HAP-1 (cell line): ENCODE measurements around the gene FOXJ3.
A peak's percentile ranks its signal among the peaks of the same experiment; 100 is the strongest.
"Not testable (repeated sequence)": the region's sequence is repeated elsewhere in the genome, so short reads cannot be mapped to it uniquely, and the experiment has no call there.

Experiments
- DNase-seq, 2 experiments: peaks; one replicate each; pipeline ENCODE4 v3.0.0-alpha.2; 2016 to 2020; ENCODE audit warnings: low spot score in 2 of 2
- H3K27me3 ChIP-seq: fragments of 250-450 bp; sonication (Bioruptor Pico); 2 replicates; pipeline ENCODE4 v1.5.1; 2020; ENCODE audit warnings: low read depth, mild to moderate bottlenecking, moderate library complexity
- H3K36me3 ChIP-seq: fragments of 250-450 bp; sonication (Bioruptor Pico); replicated peaks from 2 replicates; pipeline ENCODE4 v1.5.1; 2020; ENCODE audit warnings: mild to moderate bottlenecking
- H3K4me1 ChIP-seq: fragments of 250-450 bp; sonication (Bioruptor Pico); 2 replicates; pipeline ENCODE4 v1.5.1; 2020; ENCODE audit warnings: mild to moderate bottlenecking
- H3K4me3 ChIP-seq: fragments of 250-450 bp; sonication (Bioruptor Pico); 2 replicates; pipeline ENCODE4 v1.5.1; 2020; ENCODE audit warnings: mild to moderate bottlenecking, moderate library complexity
- H3K9me3 ChIP-seq: fragments of 250-450 bp; sonication (Bioruptor Pico); 2 replicates; pipeline ENCODE4 v1.5.1; 2020; ENCODE audit warnings: mild to moderate bottlenecking, moderate library complexity
- in situ Hi-C: fragments of 300-500 bp; cut with MboI; formaldehyde crosslinking; loops from 3 replicates; pipeline ENCODE4 v1.14.3; 2020; ENCODE audit warnings: low sequenced_read_pairs, inconsistent platforms, mixed read lengths

FOXJ3 gene

DNA sequence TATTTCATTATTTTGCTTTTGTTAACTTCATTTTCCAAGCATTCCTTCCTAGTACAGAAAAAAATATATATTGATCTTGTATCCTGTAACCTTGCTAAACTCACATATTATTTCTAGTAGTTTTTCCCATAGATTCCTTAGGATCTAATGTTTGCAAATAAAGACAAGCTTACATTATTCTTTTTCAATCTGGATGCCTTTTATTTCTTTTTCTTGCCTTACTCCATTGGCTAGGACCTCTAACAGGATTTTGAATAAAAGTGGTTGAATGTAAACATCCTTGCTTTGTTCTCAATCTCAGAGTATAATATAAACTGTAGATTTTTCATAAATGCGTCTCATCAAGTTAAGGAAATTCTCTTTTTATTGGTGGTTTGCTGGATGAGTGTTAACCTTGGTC is 96.0 kb downstream of the FOXJ3 start:
- in situ Hi-C loops: no loop called here
- no peaks in the 10 kb centered on the region for H3K27me3 ChIP-seq
- DNase-seq: no peak
- H3K36me3 ChIP-seq: no peaks in the 10 kb centered on the region
- no peaks in the 10 kb centered on the region for H3K4me1 ChIP-seq
- peaks cover 6% of the 10 kb centered on the region; the same call in 1 of the 2 replicates for H3K9me3 ChIP-seq
- no peak overlapping the region for H3K4me3 ChIP-seq

DNA sequence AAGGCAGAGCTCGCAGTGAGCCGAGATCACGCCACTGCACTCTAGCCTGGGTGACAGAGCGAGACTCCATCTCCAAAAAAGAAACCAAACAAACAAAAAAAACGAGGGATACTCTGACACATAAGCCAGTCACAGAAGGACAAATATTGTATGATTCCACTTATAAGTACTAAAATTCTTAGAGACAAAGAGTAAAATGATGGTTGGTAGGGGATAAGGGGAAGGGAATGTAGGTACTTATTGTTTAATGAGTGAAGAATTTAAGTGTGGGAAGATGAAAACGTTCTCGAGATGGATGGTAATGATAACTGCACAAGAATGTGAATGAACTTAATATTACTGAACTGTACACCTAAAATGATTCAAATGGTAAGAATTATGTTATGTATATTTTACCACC is 103.8 kb downstream of the FOXJ3 start:
- peaks cover 3% of the 10 kb centered on the region; the same call in 1 of the 2 replicates for H3K9me3 ChIP-seq
- H3K4me1 ChIP-seq: peaks cover 25% of the 10 kb centered on the region
- no peaks in the 10 kb centered on the region for H3K27me3 ChIP-seq
- no peak overlapping the region for H3K4me3 ChIP-seq
- no peak for DNase-seq
- H3K36me3 ChIP-seq: no peaks in the 10 kb centered on the region
- in situ Hi-C loops: no loop called here

DNA sequence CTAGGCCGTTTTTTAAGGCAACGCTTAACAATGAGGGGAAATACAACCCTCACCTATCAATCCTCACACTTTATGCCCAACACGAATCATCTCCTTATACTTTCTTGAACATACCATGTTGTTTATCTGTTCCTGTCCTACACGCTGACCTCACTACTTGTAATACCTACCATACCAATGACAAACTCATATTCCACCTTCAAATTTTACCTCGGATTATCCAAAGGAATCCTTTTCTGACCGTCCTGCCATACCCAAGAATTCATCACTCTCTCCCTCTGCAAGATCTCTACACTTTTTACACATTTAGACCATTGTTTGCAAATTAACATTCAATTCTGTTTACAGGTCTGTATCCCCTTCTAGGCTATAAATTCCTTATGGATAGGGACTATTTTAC is 106.1 kb downstream of the FOXJ3 start:
- in situ Hi-C loops: no loop called here
- DNase-seq: no peak

DNA sequence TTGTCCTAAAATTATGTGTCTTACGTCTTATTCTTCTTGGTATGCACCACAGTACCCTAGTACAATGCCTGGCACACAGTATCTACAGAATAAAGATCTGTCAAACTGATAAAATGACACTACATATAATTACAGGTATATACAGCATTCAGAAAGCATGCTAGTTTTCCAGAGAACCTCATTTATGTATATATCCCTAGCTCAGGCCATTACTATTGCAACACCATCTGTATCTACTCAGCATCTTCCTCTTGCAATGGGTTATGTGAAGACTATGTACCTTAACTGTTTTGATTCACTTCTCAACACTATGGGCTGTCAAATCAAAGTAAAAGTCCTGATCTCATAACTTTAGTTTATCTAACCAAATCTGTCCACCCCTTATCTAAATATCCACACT is 112.0 kb downstream of the FOXJ3 start:
- in situ Hi-C loops: no loop called here
- no peaks in the 10 kb centered on the region for H3K27me3 ChIP-seq
- H3K4me1 ChIP-seq: peaks cover 20% of the 10 kb centered on the region
- H3K9me3 ChIP-seq: no peaks in the 10 kb centered on the region
- peaks cover 6% of the 10 kb centered on the region for H3K36me3 ChIP-seq
- no peak for DNase-seq
- H3K4me3 ChIP-seq: no peak overlapping the region

More for the DNA sequence above, 106.1 kb downstream of the FOXJ3 start:
- Histone ChIP-seq H3K4me1 (peaks cover 33% of the 10 kb centered on the region), H3K4me3 (no peak overlapping the region), H3K36me3 (peaks cover under 1% of the 10 kb centered on the region; the same call in 1 of the 2 replicates), H3K27me3 (no peaks in the 10 kb centered on the region), H3K9me3 (no peaks in the 10 kb centered on the region)

DNA sequence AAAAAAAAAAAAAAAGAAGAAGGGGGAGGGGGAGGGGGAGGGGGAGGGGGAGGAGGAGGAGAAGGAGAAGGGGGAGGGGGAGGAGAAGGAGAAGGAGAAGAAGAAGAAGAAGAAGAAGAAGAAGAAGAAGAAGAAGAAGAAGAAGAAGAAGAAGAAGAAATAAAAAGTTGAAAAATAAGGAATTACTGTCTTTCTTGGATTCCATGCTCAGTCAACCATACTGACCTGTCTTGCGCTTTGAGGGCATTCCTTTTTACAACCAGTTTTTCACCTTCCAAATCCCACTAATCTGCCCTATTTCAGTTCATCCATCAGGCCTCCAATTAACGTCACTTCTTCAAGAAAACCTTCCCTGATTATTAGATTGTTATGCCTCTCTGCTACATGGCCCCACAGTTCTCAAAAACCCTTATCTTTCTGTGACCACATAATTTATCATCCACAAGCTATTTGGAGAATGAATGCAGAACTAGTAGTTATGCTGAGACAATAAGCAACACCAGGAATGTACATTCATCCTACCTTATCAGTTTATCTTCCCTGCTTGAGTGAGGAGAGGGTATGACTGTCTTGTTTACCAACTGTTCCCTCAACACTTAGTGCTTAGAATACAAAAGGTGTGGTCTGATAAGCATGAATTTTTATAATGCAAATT is 113.0 kb downstream of the FOXJ3 start:
- in situ Hi-C loops: no loop called here
- Histone ChIP-seq H3K27me3 (no peaks in the 10 kb centered on the region), H3K4me1 (peaks cover 15% of the 10 kb centered on the region), H3K36me3 (peaks cover 6% of the 10 kb centered on the region), H3K4me3 (no peak overlapping the region), H3K9me3 (no peaks in the 10 kb centered on the region)
- no peak for DNase-seq

DNA sequence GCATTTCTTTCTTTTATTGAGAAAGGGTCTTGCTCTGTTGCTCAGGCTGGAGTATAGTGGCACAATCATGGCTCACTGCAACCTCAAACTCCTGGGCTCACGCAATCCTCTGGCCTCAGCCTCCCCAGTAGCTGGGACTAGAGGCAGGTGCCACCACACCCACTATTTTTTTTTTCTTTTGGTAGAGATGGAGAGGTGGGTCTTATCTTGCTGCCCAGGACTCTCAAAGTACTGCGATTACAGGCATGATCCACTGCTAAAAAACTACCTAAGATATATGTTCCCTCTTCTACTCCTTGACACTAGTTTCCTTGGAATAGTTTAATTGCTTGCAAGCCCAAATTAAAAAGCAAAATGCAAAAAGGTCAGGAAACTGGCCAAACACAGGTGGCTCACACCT is 113.6 kb downstream of the FOXJ3 start:
- Histone ChIP-seq H3K4me3 (no peak overlapping the region), H3K27me3 (no peaks in the 10 kb centered on the region), H3K36me3 (peaks cover 6% of the 10 kb centered on the region), H3K9me3 (no peaks in the 10 kb centered on the region), H3K4me1 (peaks cover 9% of the 10 kb centered on the region)
- in situ Hi-C loops: no loop called here
- no peak for DNase-seq

DNA sequence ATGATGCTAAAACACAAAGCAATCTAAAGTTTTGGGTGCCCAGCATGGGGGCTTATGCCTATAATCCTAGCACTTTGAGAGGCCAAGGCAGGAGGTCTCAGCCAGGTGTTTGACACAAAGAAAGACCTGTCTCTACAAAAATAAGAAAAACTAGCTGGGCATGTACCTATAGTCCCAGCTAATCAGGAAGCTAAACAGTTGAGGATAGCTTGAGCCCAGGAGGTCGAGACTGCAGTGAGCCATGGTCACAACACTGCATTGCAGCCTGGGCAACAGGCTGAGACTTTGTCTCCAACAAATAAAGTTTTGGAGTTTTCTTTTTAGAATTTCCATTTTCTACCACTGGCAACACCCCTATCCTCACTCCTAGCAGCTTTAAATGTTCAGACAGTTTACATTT is 115.4 kb downstream of the FOXJ3 start:
- DNase-seq: no peak

DNA sequence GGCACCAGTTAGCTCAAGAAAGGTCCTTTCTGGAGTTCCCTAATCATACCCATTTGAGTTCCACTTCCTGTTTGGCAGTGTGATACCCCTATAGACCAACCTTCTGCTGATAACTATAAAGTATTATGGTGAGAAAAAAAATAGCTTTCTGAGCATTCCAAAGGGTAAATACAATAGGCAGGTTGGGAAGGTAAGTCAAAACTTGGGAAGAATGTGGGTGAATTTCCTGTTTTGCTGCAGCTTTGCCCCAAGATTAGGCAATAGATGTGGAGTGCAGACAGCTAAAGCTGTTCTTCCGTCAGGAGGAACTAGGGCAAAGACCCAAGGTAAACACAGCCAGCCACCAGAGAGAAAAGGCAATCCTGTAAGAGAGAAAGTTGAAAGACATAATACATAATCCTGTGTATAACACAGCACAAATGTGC is 120.6 kb downstream of the FOXJ3 start:
- in situ Hi-C loops: no loop called here
- peak; percentile 38 to 39 for DNase-seq
- H3K4me1 ChIP-seq: peaks cover 16% of the 10 kb centered on the region
- H3K36me3 ChIP-seq: no peaks in the 10 kb centered on the region
- no peak overlapping the region for H3K4me3 ChIP-seq
- H3K27me3 ChIP-seq: no peaks in the 10 kb centered on the region
- H3K9me3 ChIP-seq: no peaks in the 10 kb centered on the region

More for the DNA sequence above, 115.4 kb downstream of the FOXJ3 start:
- Histone ChIP-seq H3K9me3 (no peaks in the 10 kb centered on the region), H3K4me3 (no peak overlapping the region), H3K36me3 (peaks cover 6% of the 10 kb centered on the region), H3K4me1 (no peaks in the 10 kb centered on the region), H3K27me3 (no peaks in the 10 kb centered on the region)
- in situ Hi-C loops: no loop called here

DNA sequence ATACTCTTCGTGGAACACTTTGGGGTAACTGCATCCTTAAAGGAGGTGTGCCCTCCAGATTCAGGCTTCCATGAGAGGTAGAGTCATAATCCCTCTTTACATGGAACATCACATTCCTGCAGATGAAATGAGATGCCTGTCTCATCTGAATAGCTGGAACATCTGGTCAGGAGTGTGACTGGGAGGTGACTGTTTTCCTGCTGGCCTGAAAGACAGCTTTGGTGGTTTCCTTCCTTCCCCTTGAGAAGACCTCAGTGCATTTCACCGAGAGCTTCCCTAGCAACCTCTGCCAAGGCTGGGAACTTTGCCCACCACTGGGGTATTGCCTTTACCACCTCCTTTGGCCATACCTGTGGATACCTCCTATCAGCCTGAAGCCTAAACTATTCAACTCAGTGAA is 123.8 kb downstream of the FOXJ3 start:
- Histone ChIP-seq H3K4me3 (no peak overlapping the region), H3K36me3 (no peaks in the 10 kb centered on the region), H3K27me3 (no peaks in the 10 kb centered on the region), H3K9me3 (no peaks in the 10 kb centered on the region), H3K4me1 (peaks cover 25% of the 10 kb centered on the region)
- no peak for DNase-seq
- in situ Hi-C loops: no loop called here

DNA sequence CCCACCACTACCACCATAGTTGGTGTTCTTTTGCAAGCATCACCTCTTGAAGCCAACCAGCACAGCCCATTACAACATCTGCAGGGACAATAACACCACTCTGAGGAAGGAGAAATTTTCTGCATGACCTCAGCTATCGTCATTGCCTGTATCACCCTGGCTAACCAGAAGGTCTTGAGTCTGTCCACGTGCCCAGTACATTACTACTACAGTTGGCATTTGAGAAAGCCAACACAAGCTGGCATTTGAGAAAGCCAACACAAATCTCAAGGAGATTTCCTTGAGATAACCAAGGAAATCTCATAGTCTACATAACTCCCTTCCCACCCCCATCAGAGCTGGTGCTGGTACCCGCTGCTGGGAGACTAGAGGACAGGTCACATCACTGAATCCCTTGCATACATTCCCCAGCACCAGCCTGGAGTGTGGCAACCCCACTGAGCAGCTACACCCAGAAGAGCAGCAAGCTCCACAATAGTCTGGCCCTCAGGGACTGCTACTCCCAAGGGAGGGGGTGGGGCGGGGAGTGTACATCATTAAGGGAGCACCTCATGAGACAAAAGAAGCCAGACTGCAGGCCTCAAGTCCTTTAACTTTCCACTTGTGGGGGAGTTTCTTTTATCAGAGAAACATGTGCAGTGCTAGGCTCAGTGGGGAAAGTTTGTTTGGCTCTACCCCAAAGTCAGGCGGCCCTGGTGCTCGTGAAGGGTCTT is 124.5 kb downstream of the FOXJ3 start:
- Histone ChIP-seq H3K9me3 (no peaks in the 10 kb centered on the region), H3K4me3 (no peak overlapping the region), H3K4me1 (peaks cover 25% of the 10 kb centered on the region), H3K27me3 (no peaks in the 10 kb centered on the region), H3K36me3 (no peaks in the 10 kb centered on the region)
- in situ Hi-C loops: no loop called here
- DNase-seq: peak; percentile 15 to 51

DNA sequence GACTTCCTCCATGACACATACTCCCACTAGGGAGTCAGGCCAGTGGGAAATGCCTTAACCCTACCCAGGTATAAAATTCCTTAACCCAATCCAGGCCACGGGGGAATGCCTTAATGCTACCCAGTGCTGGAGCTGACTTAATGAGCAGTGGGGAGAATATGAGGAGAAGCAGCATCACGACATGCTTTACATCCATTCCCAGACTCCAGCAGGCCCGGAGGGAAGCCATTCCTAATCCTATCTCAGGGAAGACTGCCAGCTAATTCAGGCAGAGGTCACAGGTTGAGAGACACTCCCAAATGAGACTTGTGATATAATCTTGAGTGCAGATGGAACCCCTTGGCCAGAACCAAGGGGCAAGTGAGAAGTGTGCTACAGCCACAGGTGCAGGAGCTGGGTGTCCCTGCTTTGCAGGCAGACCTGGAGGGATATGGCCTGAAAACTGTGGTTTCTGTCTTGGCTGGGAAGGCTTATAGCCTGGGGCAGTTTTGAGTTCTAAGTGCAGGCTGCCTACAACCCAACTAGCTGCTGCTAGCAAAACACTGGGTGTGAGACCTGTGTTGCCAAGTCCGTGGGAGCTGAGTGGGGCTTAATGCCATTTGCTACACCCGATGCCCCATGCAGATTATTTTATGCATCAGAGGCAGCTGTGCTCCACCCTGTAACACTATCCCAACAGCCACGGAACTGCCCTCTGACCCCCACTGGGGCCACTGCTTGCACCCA is 125.3 kb downstream of the FOXJ3 start:
- Histone ChIP-seq H3K4me1 (peaks cover 25% of the 10 kb centered on the region), H3K27me3 (no peaks in the 10 kb centered on the region), H3K36me3 (no peaks in the 10 kb centered on the region), H3K4me3 (no peak overlapping the region), H3K9me3 (no peaks in the 10 kb centered on the region)
- DNase-seq: peak; percentile 9 to 55
- in situ Hi-C loops: no loop called here

DNA sequence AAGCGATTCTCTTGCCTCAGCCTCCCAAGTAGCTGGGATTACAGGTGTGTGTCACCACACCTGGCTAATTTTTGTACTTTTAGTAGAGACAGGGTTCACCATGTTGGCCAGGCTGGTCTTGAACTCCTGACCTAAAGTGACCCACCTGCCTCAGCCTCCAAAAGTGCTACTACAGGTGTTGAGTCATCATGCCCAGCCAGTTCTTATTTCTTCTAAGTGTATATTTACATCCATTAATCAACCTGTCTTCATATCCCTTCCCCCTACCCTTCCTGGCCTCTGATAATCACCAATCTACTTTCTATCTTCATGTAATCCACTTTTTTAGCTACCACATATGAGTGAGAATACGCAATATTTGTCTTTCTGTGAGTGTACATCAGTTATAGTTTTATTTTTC is 128.1 kb downstream of the FOXJ3 start:
- H3K4me3 ChIP-seq, DNase-seq, in situ Hi-C loops, H3K36me3 ChIP-seq, H3K27me3 ChIP-seq, H3K9me3 ChIP-seq: not testable (repeated sequence)
- peaks cover 21% of the 10 kb centered on the region for H3K4me1 ChIP-seq

DNA sequence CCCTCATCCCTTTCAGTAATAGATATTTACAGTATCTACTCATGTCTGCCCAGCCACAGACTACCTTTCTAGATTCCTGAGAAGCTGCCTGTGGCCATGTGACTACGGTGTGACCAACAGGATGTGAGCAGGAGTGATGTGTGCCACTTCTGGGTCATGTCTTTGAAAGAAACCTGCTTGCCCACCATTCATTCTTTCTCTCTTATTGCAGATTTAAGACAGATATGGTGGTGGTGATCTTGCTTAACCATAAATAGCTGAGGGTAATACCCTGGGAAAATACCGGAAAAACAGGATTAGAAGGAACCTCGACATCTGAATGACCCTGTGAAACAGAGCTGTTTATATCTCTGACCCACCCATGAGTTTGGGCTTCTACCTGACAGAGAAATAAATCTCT is 128.9 kb downstream of the FOXJ3 start:
- in situ Hi-C loops: no loop called here
- Histone ChIP-seq H3K9me3 (no peaks in the 10 kb centered on the region), H3K4me3 (no peak overlapping the region), H3K36me3 (no peaks in the 10 kb centered on the region), H3K4me1 (peaks cover 21% of the 10 kb centered on the region), H3K27me3 (no peaks in the 10 kb centered on the region)
- DNase-seq: no peak

DNA sequence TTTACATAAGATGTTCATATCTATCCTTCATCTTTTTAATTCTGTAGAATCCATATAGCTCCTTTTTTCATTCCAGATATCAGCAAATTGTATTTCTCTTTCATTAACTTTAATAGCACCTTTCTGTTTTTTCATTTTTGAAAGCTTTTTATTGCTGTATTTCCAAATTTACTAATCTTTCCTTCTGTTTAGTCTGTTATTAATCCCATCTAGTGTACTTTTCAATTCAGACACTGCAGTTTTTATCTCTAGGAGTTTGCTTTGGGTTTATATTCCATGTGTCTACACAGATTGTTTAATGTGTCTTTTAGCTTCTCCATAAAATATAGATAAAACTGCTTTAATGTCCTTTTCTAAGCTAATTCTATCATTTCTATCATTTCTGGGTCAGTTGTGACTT is 133.0 kb downstream of the FOXJ3 start:
- Histone ChIP-seq H3K36me3 (peaks cover 3% of the 10 kb centered on the region; the same call in 1 of the 2 replicates), H3K4me3 (no peak overlapping the region), H3K4me1 (no peaks in the 10 kb centered on the region), H3K27me3 (no peaks in the 10 kb centered on the region), H3K9me3 (no peaks in the 10 kb centered on the region)
- in situ Hi-C loops: no loop called here
- DNase-seq: no peak
